K562 (cell line): ENCODE data around the gene SIX6. TPM values are rescaled to one million over a fixed set of nuclear protein-coding genes. Genes with fewer than 3 reads are reported as not detected.

Experiments
- ATAC-seq: fragments of 200-7000 bp; cut with Tn5 transposase; 3 replicates; pipeline ENCODE4 v1.9.1; 2020; ENCODE audit warnings: moderate library complexity
- BruUV-seq: library from RNA; stranded (reverse); fragments of 400-500 nt; replicated peaks from 2 replicates; lab custom pipeline; 2021; lab: Mats Ljungman, UMichigan
- CTCF ChIA-PET: fragments of 300-600 bp; formaldehyde crosslinking; extraction: SDS; loops from one replicate; lab custom pipeline; 2021; ENCODE audit warnings: low intra/inter-chr PET ratio; lab: Yijun Ruan, JAX
- POLR2A ChIA-PET: fragments of 300-600, 350-650 bp; sonication (Branson Sonifier 250); formaldehyde crosslinking; extraction: SDS; loops from one replicate; lab custom pipeline; 2021; ENCODE audit warnings: antibody characterized with exemption, inconsistent platforms; lab: Yijun Ruan, JAX
- DNase-seq, 4 experiments: peaks; one replicate each; pipeline versions ENCODE4 v3.0.0 to v3.0.0-alpha.2; 2011 to 2018; ENCODE audit warnings: low spot score in 3 of 4, mixed read lengths in 3 of 4; ENCODE audit errors: extremely low read depth in 1 of 4
- FAIRE-seq: peaks from 2 replicates; lab custom pipeline; 2011; peaks lifted over from hg19 to GRCh38; lab: Jason Lieb, UNC
- H2AFZ ChIP-seq: 2 replicates; pipeline ENCODE4 v1.6.0; 2011; ENCODE audit warnings: low read depth, low read length, control low read depth, inconsistent platforms
- H3K27ac ChIP-seq: fragments of 200-600 bp; 3 replicates; pipeline ENCODE4 v1.8.0; 2011; ENCODE audit warnings: low read depth, mild to moderate bottlenecking, control low read depth, inconsistent platforms, low read length, moderate library complexity, mixed read lengths; ENCODE audit errors: extremely low read depth
- H3K27me3 ChIP-seq, 2 experiments: fragments of 300-600 bp in 1 of 2; 2 replicates in 1 of 2; 3 replicates in 1 of 2; pipeline versions ENCODE4 v1.6.0 to v1.8.0; 2011; ENCODE audit warnings: inconsistent platforms in 2 of 2, low read length in 2 of 2, mild to moderate bottlenecking in 1 of 2, mixed read lengths in 1 of 2, moderate library complexity in 1 of 2; ENCODE audit not compliant: control insufficient read depth in 2 of 2, insufficient read depth in 2 of 2
- H3K36me3 ChIP-seq: fragments of 300-600 bp; 3 replicates; pipeline ENCODE4 v1.8.0; 2011; ENCODE audit warnings: mild to moderate bottlenecking, low read length, inconsistent platforms; ENCODE audit not compliant: control insufficient read depth, insufficient read depth
- H3K4me1 ChIP-seq, 2 experiments: fragments of 200-600 bp in 1 of 2; replicated peaks in 1 of 2; 2 replicates in 1 of 2; 3 replicates in 1 of 2; pipeline versions ENCODE4 v1.5.1 to v1.8.0; 2011; ENCODE audit warnings: inconsistent platforms in 2 of 2, low read length in 2 of 2, mild to moderate bottlenecking in 1 of 2, mixed read lengths in 1 of 2, moderate library complexity in 1 of 2; ENCODE audit not compliant: control insufficient read depth in 2 of 2, insufficient read depth in 2 of 2
- H3K4me2 ChIP-seq: 2 replicates; pipeline ENCODE4 v1.6.1; 2011; ENCODE audit warnings: low read length, control low read depth, inconsistent platforms, mixed read lengths; ENCODE audit not compliant: insufficient read depth
- H3K4me3 ChIP-seq: fragments of 200-600 bp; sonication (generic), shearing (Covaris generic); 2 replicates; pipeline ENCODE4 v1.5.1; 2016; ENCODE audit warnings: control low read depth, inconsistent platforms
- H3K79me2 ChIP-seq: fragments of 200-600 bp; 3 replicates; pipeline ENCODE4 v1.8.0; 2011; ENCODE audit warnings: low read length, inconsistent platforms; ENCODE audit not compliant: control insufficient read depth, insufficient read depth
- H3K9ac ChIP-seq, 2 experiments: 2 replicates each; pipeline versions ENCODE4 v1.6.0 to v1.6.1; 2011; ENCODE audit warnings: low read depth in 2 of 2, low read length in 2 of 2, control low read depth in 1 of 2, inconsistent platforms in 1 of 2, mild to moderate bottlenecking in 1 of 2, mixed read lengths in 1 of 2; ENCODE audit not compliant: insufficient read depth in 1 of 2
- H3K9me1 ChIP-seq: one replicate; pipeline ENCODE4 v1.6.0; 2011; ENCODE audit warnings: inconsistent platforms, mild to moderate bottlenecking, low read length, moderate library complexity; ENCODE audit not compliant: control insufficient read depth, insufficient read depth
- H3K9me3 ChIP-seq: replicated peaks from 2 replicates; pipeline ENCODE4 v1.5.1; 2011; ENCODE audit warnings: low read depth, low read length, inconsistent platforms; ENCODE audit not compliant: control insufficient read depth, insufficient read depth
- H4K20me1 ChIP-seq: replicated peaks from 2 replicates; pipeline ENCODE4 v1.6.1; 2011; ENCODE audit warnings: low read length, inconsistent platforms, mixed read lengths; ENCODE audit not compliant: control insufficient read depth, insufficient read depth
- ELF4 ChIP-seq: fragments of 450-650 bp; formaldehyde crosslinking; IDR thresholded peaks from 2 replicates; pipeline ENCODE4 v1.4.0; 2022; ENCODE audit warnings: missing genetic modification characterization
- ETS2 ChIP-seq: IDR thresholded peaks from 2 replicates; pipeline ENCODE4 v1.6.1; 2016; ENCODE audit warnings: borderline replicate concordance, missing genetic modification characterization, mild to moderate bottlenecking, moderate library complexity, missing compliant biosample characterization; ENCODE audit not compliant: poor library complexity, severe bottlenecking
- HDAC6 ChIP-seq: IDR thresholded peaks from 2 replicates; pipeline ENCODE4 v1.6.1; 2012; ENCODE audit warnings: low read depth, mild to moderate bottlenecking, control low read depth, inconsistent platforms, low read length, moderate library complexity
- SETDB1 ChIP-seq: IDR thresholded peaks from one replicate; pipeline ENCODE4 v1.6.1; 2012; ENCODE audit warnings: low read length, control low read depth, inconsistent platforms
- TGIF2 ChIP-seq: sonication (generic); formaldehyde crosslinking; IDR thresholded peaks from 2 replicates; pipeline ENCODE4 v1.8.1; 2022; ENCODE audit warnings: mild to moderate bottlenecking, missing genetic modification reagents, moderate library complexity
- XRCC5 ChIP-seq: fragments of 200-400 bp; formaldehyde crosslinking; IDR thresholded peaks from 2 replicates; pipeline ENCODE4 v1.6.1; 2017; ENCODE audit warnings: low read depth, mild to moderate bottlenecking, low read length
- ZNF174 ChIP-seq: fragments of 250-450 bp; sonication (Bioruptor Pico); IDR thresholded peaks from 2 replicates; pipeline ENCODE4 v1.4.0; 2020; ENCODE audit warnings: mild to moderate bottlenecking
- ZNF316 ChIP-seq: fragments of 450-650 bp; IDR thresholded peaks from 2 replicates; pipeline ENCODE4 v1.6.1; 2016
- ZNF407 ChIP-seq: fragments of 450-650 bp; IDR thresholded peaks from 2 replicates; pipeline ENCODE4 v1.6.1; 2016; ENCODE audit warnings: low read depth
- WGBS: fragments of 100-300 bp; shearing (Covaris generic); methylation state at CpG from one replicate; pipeline ENCODE4 v1.1.6; 2016; ENCODE audit warnings: low coverage, mixed read lengths; ENCODE audit not compliant: insufficient coverage; ENCODE audit errors: missing lambda C conversion rate; 5-methylcytosine and 5-hydroxymethylcytosine counted together
- in situ Hi-C: fragments of 300-500 bp; cut with MboI; formaldehyde crosslinking; loops from 4 replicates; pipeline ENCODE4 v1.15.0; 2018; ENCODE audit warnings: inconsistent platforms, mixed read lengths
- intact Hi-C: fragments of 100-400 bp; cut with micrococcal nuclease; formaldehyde crosslinking; loops from 2 replicates; pipeline ENCODE4 v1.14.2; 2022
- polyA plus RNA-seq, 8 experiments: library from polyadenylated mRNA; depleted of rRNA in 4 of 8; stranded (reverse) in 5 of 8; unstranded in 3 of 8; fragments of >200 nt; fragmentation: Nextera tagmentation in 2 of 8; fragmentation: Illumina TruSeq in 1 of 8; extraction: Ambion mirVana in 2 of 8; extraction: Trizol in 1 of 8; gene quantifications; 2 replicates each; pipeline versions ENCODE4 v1.2.1 to v1.2.3, GENCODE V29; 2011 to 2014; ENCODE audit warnings: inconsistent platforms in 1 of 8, missing spikeins in 1 of 8
- total RNA-seq, 7 experiments: library from RNA; depleted of rRNA in 6 of 7; stranded (reverse); fragments of >200 nt in 6 of 7; fragmentation: Illumina TruSeq in 2 of 7; extraction: Trizol in 2 of 7; gene quantifications; 2 replicates each; pipeline versions ENCODE4 v1.2.1 to v1.2.3, GENCODE V29; 2011 to 2021; ENCODE audit warnings: low replicate concordance in 1 of 7

Gene SIX6
- total and polyA plus RNA-seq, 9 of the 15 experiments (the other 6 are each of a cell fraction or from before 2014, with no cell fraction given) = not detected

- intact Hi-C loops = no loop called here
- CTCF ChIA-PET = no interaction called here
These were observed 3.5 kb upstream of the SIX6 start for GRCh38 chr14:60505448-60505847.

GRCh38 chr14:60506010-60506409 is 2.9 kb upstream of the SIX6 start:
- intact Hi-C loops (no loop called here), in situ Hi-C loops (no loop called here)
- no peak for FAIRE-seq
- no peak overlapping the region for H3K27ac ChIP-seq
- ATAC-seq = no peak
- no peak overlapping the region for H3K9ac ChIP-seq
- no peak overlapping the region for H3K4me3 ChIP-seq
- H3K4me2 ChIP-seq = no peak overlapping the region
- no peaks in the 10 kb centered on the region for H3K79me2 ChIP-seq
- H3K9me3 ChIP-seq = no peaks in the 10 kb centered on the region
- no peak for DNase-seq
- no TSS peak for BruUV-seq
- WGBS = 0% methylated on average over 6 of the region's 7 CpGs
- no peak overlapping the region for H2AFZ ChIP-seq
- no peaks in the 10 kb centered on the region for H3K9me1 ChIP-seq
- ChIA-PET CTCF (no interaction called here), POLR2A (no interaction called here)
- H3K4me1 ChIP-seq = peaks cover 0 to 13% of the 10 kb centered on the region in 2 experiments; a peak in 1 of 5 replicates
- peaks cover 19 to 49% of the 10 kb centered on the region in 2 experiments; a peak in 4 of 5 replicates for H3K27me3 ChIP-seq
- no peaks in the 10 kb centered on the region for H4K20me1 ChIP-seq
- no peaks in the 10 kb centered on the region for H3K36me3 ChIP-seq
- TF ChIP-seq HDAC6 (no peak), TGIF2 (CRISPR knock-in tag) (no peak), ETS2 (no peak), ELF4 (CRISPR knock-in tag) (no peak), XRCC5 (no peak), SETDB1 (no peak), ZNF407 (no peak)

More at GRCh38 chr14:60505448-60505847, 3.5 kb upstream of the SIX6 start:
- Histone ChIP-seq H3K4me3 (no peak overlapping the region), H2AFZ (no peak overlapping the region), H3K4me2 (no peak overlapping the region), H3K27me3 (peaks cover 19 to 43% of the 10 kb centered on the region in 2 experiments; a peak in 4 of 5 replicates), H3K79me2 (no peaks in the 10 kb centered on the region), H3K9me3 (no peaks in the 10 kb centered on the region), H3K4me1 (peaks cover 0 to 9% of the 10 kb centered on the region in 2 experiments; a peak in 1 of 5 replicates), H3K9me1 (no peaks in the 10 kb centered on the region)
- DNase-seq (no peak), ATAC-seq (no peak)
- POLR2A ChIA-PET = no interaction called here
- 0% methylated on average over 2 of the region's 2 CpGs for WGBS
- TF ChIP-seq ZNF316 (0 out of 2 replicates have a peak, but pooled peaks have one; percentile 21), ZNF174 (CRISPR knock-in tag) (no peak)
- TF ChIP-seq, all 486 proteins: peak for 1
- Histone ChIP-seq H3K9ac (no peak overlapping the region), H4K20me1 (no peaks in the 10 kb centered on the region), H3K27ac (no peak overlapping the region), H3K36me3 (no peaks in the 10 kb centered on the region)
- in situ Hi-C loops = no loop called here
- BruUV-seq = no TSS peak
- no peak for FAIRE-seq
